Measurements from ENCODE around the gene ADCY9. TPM values are rescaled to one million over a fixed set of nuclear protein-coding genes. Genes with fewer than 3 reads are reported as not detected.

Gene ADCY9
- total and polyA plus RNA-seq, 2 experiments from 2014 or later, result 2.2 to 18.3 TPM

GRCh38 chr16:3984111-3985060 lies 131.9 kb downstream of the ADCY9 start:
- Histone ChIP-seq H3K27me3 (ENCODE audit: insufficient read depth) (no peaks in the 10 kb centered on the region), H3K79me2 (replicated peaks; ENCODE audit: insufficient read depth) (no peaks in the 10 kb centered on the region), H4K20me1 (replicated peaks; ENCODE audit: insufficient read depth) (no peaks in the 10 kb centered on the region), H3K27ac (ENCODE audit: low read depth) (no peak overlapping the region), H3K4me3 (no peak overlapping the region), H3F3A (replicated peaks; ENCODE audit: low read depth) (0 out of 2 replicates have a peak, but pooled peaks cover 3% of the 10 kb centered on the region), H3K9me2 (ENCODE audit: insufficient read depth) (no peaks in the 10 kb centered on the region), H3K4me2 (no peak overlapping the region), H2AFZ (no peak overlapping the region), H3K36me3 (ENCODE audit: insufficient read depth) (no peaks in the 10 kb centered on the region), H3K4me1 (ENCODE audit: insufficient read depth) (no peaks in the 10 kb centered on the region)
- Mint-ChIP-seq H3K36me3 (ENCODE audit: low read depth) (no peaks in the 10 kb centered on the region), H3K27me3 (ENCODE audit: insufficient read depth, low read depth, poor library complexity) (peaks cover 5% of the 10 kb centered on the region), H3K4me3 (no peak overlapping the region), H3K27ac (no peak overlapping the region), H3K4me1 (peaks cover 6% of the 10 kb centered on the region; the same call in 2 of the 3 replicates), H3K9me3 (no peaks in the 10 kb centered on the region)
- TF ChIP-seq POLR2AphosphoS5 (IDR thresholded peaks at IDR 0.05; ENCODE audit: low read depth), result no peak
- no peak for TF ChIP-seq EZH2phosphoT487 (IDR thresholded peaks at IDR 0.05; ENCODE audit: unreplicated experiment)
- TF ChIP-seq ZNF114 (CRISPR knock-in tag; IDR thresholded peaks at IDR 0.05), result no peak
- no peak for TF ChIP-seq NANOG (IDR thresholded peaks at IDR 0.05; ENCODE audit: borderline replicate concordance)
- no peak for TF ChIP-seq CREB1 (CRISPR knock-in tag; IDR thresholded peaks at IDR 0.05; ENCODE audit: low read depth)
- no peak for TF ChIP-seq ETS1 (IDR thresholded peaks at IDR 0.05)
- no peak for TF ChIP-seq JUNB (IDR thresholded peaks at IDR 0.05; ENCODE audit: unreplicated experiment)
- no peak for ATAC-seq
- no peak for DNase-seq (ENCODE audit: low spot score)

GRCh38 chr16:3983081-3983520 lies 133.1 kb downstream of the ADCY9 start:
- H3K4me2 ChIP-seq, result no peak overlapping the region
- H3K4me3 Mint-ChIP-seq, result no peak overlapping the region

More at GRCh38 chr16:3983081-3983520, 133.1 kb downstream of the ADCY9 start:
- Histone ChIP-seq H3K27ac (ENCODE audit: low read depth) (no peak overlapping the region), H3K27me3 (ENCODE audit: insufficient read depth) (no peaks in the 10 kb centered on the region), H2AFZ (peak overlapping the region; percentile 32; the same call in 1 of the 2 replicates), H3F3A (replicated peaks; ENCODE audit: low read depth) (0 out of 2 replicates have a peak, but pooled peaks cover 3% of the 10 kb centered on the region), H4K20me1 (replicated peaks; ENCODE audit: insufficient read depth) (no peaks in the 10 kb centered on the region), H3K79me2 (replicated peaks; ENCODE audit: insufficient read depth) (no peaks in the 10 kb centered on the region), H3K9me2 (ENCODE audit: insufficient read depth) (no peaks in the 10 kb centered on the region), H3K4me3 (no peak overlapping the region), H3K36me3 (ENCODE audit: insufficient read depth) (no peaks in the 10 kb centered on the region), H3K4me1 (ENCODE audit: insufficient read depth) (no peaks in the 10 kb centered on the region)
- TF ChIP-seq REST (IDR thresholded peaks at IDR 0.05; ENCODE audit: unreplicated experiment) (peak; percentile 61), CTCF (conservative IDR thresholded peaks at IDR 0.05; ENCODE audit: low read depth in 2 of 2) (peak; percentile 70 to 96), JUNB (IDR thresholded peaks at IDR 0.05; ENCODE audit: unreplicated experiment) (no peak)
- Mint-ChIP-seq H3K27ac (no peak overlapping the region), H3K27me3 (ENCODE audit: insufficient read depth, low read depth, poor library complexity) (peaks cover 5% of the 10 kb centered on the region), H3K36me3 (ENCODE audit: low read depth) (no peaks in the 10 kb centered on the region), H3K9me3 (no peaks in the 10 kb centered on the region), H3K4me1 (peaks cover 6% of the 10 kb centered on the region; the same call in 2 of the 3 replicates)
- peak; percentile 97 for ATAC-seq
- peak; percentile 95 for DNase-seq (ENCODE audit: low spot score)

Data from GM23338 (cell line).